Measurements from ENCODE around the gene FIBCD1.

DNA sequence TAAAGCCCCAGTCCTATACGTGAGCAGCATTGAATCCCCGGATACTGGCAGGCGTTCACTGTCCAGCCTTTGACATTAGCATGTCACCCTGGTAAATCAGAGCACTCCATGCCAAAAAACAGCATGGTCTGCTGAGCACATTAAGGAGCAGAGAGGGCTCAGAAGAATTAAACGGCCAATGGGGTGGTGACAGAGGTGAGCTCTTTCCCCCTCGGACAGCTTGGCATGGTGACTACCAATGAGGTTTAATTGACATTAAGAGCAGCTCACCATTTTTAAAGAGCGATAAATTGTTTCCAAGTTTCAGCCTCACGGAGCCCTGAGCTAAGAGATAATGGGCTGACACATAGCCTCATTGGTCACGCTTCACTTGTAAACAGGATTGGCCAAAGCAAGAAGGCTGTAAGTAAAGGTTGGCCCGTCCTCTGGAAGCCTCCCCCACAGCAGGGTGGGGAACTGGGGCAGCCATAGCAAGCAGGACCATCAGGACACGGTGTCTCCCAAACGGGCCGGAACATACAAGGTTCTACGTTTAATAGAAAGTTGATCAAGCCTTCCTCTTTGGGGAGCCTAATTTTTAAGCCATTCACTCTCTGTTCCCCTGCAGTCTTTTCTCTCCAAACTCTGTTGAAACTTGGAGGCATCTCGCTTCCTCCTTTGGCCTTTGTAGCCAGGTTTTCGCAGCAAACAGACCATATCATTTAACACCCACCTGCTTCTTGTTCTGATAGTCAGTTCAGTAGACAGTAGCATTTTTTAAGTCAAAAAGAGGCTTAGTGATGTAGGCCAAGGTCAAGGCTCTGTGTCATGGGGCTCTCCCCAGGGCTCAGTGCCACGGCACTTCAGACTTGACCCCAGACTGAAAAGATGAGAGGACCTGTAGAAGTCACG, 68.3 kb downstream of the FIBCD1 start:
- TF ChIP-seq, protein P1, sequence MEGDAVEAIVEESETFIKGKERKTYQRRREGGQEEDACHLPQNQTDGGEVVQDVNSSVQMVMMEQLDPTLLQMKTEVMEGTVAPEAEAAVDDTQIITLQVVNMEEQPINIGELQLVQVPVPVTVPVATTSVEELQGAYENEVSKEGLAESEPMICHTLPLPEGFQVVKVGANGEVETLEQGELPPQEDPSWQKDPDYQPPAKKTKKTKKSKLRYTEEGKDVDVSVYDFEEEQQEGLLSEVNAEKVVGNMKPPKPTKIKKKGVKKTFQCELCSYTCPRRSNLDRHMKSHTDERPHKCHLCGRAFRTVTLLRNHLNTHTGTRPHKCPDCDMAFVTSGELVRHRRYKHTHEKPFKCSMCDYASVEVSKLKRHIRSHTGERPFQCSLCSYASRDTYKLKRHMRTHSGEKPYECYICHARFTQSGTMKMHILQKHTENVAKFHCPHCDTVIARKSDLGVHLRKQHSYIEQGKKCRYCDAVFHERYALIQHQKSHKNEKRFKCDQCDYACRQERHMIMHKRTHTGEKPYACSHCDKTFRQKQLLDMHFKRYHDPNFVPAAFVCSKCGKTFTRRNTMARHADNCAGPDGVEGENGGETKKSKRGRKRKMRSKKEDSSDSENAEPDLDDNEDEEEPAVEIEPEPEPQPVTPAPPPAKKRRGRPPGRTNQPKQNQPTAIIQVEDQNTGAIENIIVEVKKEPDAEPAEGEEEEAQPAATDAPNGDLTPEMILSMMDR (IDR thresholded peaks at IDR 0.05; ENCODE audit: control extremely low read depth in 1 of 3, insufficient read depth in 1 of 3, low read depth in 1 of 3, low read length in 3 of 3): no peak
- TF ChIP-seq TBP (IDR thresholded peaks at IDR 0.05; ENCODE audit: low read depth, low read length) (no peak), POLR2A (IDR thresholded peaks at IDR 0.05; ENCODE audit: control extremely low read depth in 1 of 2, low read depth in 2 of 2, low read length in 2 of 2) (no peak), CHD2 (IDR thresholded peaks at IDR 0.05; ENCODE audit: low read length) (no peak), TCF12 (IDR thresholded peaks at IDR 0.05; ENCODE audit: low read depth, low read length) (no peak), HDAC2 (IDR thresholded peaks at IDR 0.05; ENCODE audit: borderline replicate concordance in 1 of 2, low read depth in 2 of 2, low read length in 2 of 2) (no peak), RAD21 (IDR thresholded peaks at IDR 0.05 in 1 of 2, conservative IDR thresholded peaks at IDR 0.05 in 1 of 2; ENCODE audit: low read depth in 2 of 2, low read length in 2 of 2) (no peak), GTF2F1 (IDR thresholded peaks at IDR 0.05; ENCODE audit: borderline replicate concordance, low read depth, low read length) (no peak), GABPA (IDR thresholded peaks at IDR 0.05; ENCODE audit: borderline replicate concordance, insufficient read depth, low read length) (no peak), YY1 (IDR thresholded peaks at IDR 0.05; ENCODE audit: low read depth, low read length) (no peak), RXRA (IDR thresholded peaks at IDR 0.05; ENCODE audit: insufficient read depth, low read depth, low read length) (no peak), SP2 (IDR thresholded peaks at IDR 0.05; ENCODE audit: low read length) (no peak), EGR1 (IDR thresholded peaks at IDR 0.05; ENCODE audit: borderline replicate concordance, low read depth, low read length) (no peak)
- TF ChIP-seq, protein P2, sequence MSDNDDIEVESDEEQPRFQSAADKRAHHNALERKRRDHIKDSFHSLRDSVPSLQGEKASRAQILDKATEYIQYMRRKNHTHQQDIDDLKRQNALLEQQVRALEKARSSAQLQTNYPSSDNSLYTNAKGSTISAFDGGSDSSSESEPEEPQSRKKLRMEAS (IDR thresholded peaks at IDR 0.05): no peak
